ENCODE data around the gene MZT2A. TPM values are rescaled to one million over a fixed set of nuclear protein-coding genes. Genes with fewer than 3 reads are reported as not detected.
A peak's percentile ranks its signal among the peaks of the same experiment; 100 is the strongest.
"Not testable (repeated sequence)": the region's sequence is repeated elsewhere in the genome, so short reads cannot be mapped to it uniquely, and the experiment has no call there.

MZT2A gene
- total RNA-seq, 1 donor from 2014 or later, result 156 TPM

GRCh38 chr2:131492418-131493198 lies 411 bp upstream of the MZT2A start:
- DNase-seq (ENCODE audit: low read depth in 2 of 2), result peak; percentile 93 to 96

- DNase-seq (ENCODE audit: low read depth in 2 of 2), result not testable (repeated sequence)
Observed at GRCh38 chr2:131491469-131491836, 744 bp downstream of the MZT2A start.

DNA sequence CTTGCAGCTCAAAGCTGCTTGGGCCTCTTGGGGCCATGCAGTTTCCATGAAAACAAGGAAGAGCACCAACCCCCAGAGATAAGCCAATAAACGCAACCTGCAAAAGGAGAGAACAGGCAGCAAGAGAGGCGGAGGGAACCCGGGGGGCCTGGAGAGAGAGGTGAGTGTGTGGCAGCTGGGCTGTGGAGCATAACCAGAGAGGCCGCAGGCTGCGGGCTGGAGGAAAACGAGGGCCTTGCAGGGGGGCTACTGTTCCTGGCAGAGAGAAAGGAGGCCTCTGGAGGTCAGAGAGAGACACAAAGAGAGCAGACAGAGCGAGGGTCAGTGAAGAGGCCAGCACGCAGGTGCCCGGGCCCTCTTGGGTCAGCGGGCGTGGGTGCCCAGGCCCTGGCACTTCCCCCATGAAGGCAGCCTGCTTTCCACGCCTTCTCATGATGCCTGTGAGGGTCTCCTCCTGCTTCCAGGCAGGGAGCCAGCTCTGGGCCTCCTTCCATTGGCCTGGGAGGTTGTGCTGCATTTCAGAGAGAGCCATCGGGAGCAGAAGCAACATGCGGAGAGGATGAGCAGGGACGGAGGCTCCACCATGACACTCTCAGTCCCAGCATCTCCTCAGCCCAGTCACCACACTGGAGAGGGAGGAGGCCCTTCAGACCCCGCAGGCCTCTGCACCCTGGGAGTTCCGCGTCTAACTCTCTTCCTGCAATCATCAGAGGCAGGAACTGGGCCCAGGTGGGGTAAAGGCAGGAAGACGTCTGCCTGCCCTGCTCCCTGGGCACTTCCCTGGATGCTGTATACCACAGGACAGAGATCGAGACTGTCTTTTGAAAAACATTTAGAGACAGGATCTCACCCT lies 1.4 kb downstream of the MZT2A start:
- peak in 1 of 2 donors; percentile 24 for DNase-seq (ENCODE audit: low read depth in 2 of 2)

- no peak for DNase-seq (ENCODE audit: low read depth in 2 of 2)
Observed at GRCh38 chr2:131488306-131489205, 3.6 kb downstream of the MZT2A start.

DNA sequence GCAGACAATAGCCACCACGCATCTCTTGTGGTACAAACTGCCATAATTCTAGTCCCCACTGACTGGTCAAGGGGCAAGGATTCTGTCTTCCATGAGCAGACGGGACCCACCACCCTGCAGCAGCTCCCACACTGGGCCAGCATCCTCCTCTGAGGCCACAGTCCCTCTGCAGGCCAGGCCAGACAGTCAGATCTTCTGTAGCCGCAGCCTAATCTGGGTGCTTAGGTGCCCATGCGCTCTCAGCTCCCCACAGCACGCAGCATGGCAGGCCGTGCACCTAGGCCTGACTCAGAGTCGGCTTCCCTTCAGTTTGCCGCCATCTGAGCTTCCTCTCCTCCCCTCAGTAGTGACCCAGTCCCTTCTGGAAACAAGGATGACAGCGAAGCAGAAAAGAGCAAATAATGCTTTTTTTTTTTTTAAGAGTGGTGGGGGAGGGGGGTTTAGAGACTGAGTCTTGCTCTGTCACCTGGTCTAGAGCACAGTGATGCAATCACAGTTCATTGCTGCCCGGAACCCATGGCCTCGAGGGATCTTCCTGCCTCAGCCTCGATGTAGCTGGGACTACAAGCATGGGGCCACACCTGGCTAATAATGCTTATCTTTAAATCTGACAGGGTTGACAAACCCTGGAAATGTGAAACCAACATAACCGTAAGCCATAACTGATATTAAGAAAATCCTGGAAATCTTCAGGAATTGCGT lies 5.8 kb downstream of the MZT2A start:
- not testable (repeated sequence) for DNase-seq (ENCODE audit: low read depth in 2 of 2)

DNA sequence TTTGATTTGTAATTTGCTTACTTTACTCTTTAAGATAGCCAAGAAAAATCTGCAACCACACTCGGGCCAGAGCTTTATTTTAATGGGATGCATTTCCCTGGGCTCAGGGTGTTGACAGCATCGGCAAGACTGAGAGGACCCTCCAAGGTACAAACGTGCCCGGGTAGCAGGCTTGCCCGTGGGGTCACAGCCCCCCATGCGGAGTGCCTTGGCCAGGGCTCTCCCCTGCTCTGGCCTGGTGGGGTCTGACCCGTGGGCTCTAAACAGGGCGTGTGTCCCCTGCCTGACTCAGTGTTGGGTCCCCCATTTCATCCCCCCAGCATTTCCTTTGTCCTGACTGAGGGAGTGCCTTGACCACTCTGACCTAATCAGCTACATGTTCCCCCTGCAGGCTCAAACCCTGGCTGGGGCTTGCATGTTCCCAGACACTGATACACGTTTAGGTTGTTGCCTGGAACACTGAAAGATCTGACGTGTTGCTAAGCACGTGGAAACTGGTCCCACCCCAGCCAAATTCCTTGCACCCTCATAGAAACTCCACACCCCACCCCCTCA lies 7.2 kb downstream of the MZT2A start:
- DNase-seq (ENCODE audit: low read depth in 2 of 2), result not testable (repeated sequence)

DNA sequence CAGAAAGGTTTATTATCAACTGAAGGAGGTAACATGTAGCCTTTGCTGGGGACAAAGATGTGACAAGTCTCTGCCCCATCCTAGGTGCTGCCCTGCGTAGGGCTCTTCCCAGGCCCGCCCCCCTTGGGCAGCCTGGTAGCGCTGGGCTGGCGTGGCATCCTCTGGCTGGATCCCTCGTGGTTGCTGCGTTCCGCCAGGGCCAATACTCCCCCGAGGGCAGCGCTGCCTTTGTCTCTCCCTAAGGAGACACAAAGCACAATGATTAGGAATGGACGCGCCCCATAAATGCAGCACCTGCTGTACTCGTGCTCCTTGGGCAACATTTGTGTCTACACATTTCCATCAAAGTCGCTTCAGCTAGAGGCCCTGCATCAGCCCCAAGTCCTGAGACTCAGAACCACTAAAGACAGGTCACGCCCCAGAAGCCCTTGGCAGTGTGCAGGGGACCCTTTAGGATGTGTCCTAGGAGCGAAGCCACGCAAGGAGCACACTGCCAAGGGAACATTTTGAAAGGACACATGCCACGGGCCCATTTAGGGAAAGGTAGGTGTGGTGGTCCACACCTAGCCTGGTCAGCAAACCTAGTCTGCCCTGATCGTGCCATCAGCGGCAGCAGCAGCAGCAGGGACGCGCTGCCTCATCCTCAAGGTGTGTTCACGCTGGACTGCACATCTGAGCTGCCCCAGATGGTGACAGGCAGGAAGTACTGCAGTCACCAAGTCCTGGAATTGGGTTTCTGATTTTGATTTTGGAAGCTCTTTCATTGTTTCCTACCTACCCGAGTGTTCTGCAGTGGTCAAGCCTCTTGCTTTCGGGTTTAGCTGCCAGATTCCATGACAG lies 8.0 kb downstream of the MZT2A start:
- DNase-seq (ENCODE audit: low read depth in 2 of 2), result not testable (repeated sequence)

DNA sequence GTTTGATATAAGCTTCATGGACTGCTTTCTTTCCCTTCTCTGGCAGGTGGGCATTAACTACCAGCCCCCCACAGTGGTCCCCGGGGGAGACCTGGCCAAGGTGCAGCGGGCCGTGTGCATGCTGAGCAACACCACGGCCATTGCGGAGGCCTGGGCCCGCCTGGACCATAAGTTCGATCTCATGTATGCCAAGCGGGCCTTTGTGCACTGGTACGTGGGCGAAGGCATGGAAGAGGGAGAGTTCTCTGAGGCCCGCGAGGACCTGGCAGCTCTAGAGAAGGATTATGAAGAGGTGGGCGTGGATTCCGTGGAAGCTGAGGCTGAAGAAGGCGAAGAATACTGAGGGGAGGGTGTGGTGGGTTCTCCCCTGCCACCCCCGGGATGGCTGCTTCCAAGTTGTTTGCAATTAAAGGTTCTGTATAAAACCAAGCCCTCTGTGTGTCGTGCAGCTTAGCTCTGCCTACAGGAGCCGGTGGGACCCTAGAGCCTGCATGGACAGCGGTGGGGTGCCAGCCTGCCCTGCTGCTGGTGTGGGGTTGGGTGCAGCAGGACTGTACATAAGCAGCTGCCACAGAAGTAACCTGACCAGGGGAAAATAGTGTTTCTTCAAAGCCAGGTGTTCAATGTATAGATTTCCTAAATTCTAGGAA lies 9.6 kb downstream of the MZT2A start:
- not testable (repeated sequence) for DNase-seq (ENCODE audit: low read depth in 2 of 2)

DNA sequence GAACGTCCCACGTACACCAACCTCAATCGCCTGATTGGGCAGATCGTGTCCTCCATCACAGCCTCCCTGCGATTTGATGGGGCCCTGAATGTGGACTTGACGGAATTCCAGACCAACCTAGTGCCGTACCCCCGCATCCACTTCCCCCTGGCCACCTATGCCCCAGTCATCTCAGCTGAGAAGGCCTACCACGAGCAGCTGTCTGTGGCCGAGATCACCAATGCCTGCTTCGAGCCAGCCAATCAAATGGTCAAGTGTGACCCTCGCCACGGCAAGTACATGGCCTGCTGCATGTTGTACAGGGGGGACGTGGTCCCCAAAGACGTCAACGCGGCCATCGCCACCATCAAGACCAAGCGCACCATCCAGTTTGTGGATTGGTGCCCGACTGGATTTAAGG lies 11.8 kb downstream of the MZT2A start:
- DNase-seq (ENCODE audit: low read depth in 2 of 2), result not testable (repeated sequence)

DNA sequence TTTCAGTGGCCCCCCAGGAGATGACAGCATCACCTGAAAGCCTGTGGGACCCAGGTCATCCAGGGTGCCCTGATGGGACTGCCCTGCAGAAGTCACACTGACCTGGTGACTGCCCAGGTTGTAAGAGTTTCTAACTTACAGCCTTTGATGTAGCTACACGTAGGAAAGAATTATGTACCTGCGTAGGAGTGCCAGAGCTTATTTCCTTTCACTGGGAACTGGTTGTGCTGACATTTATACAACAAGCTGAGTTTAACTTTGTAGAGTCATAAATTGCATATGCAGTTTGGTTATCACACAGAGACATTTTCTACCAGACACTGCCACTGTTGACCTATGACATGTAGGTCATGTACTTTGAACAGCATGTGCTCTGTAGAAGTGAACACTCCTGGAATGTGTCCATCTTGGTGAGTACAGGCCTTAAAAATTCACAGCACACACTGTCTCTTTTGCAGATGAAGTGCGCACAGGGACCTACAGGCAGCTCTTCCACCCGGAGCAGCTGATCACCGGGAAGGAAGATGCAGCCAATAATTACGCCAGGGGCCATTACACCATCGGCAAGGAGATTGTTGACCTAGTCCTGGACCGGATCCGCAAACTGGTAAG lies 13.2 kb downstream of the MZT2A start:
- not testable (repeated sequence) for DNase-seq (ENCODE audit: low read depth in 2 of 2)

GRCh38 chr2:131478074-131478849 lies 13.9 kb downstream of the MZT2A start:
- DNase-seq (ENCODE audit: low read depth in 2 of 2), result not testable (repeated sequence)

GRCh38 chr2:131477227-131477626 lies 15.0 kb downstream of the MZT2A start:
- not testable (repeated sequence) for DNase-seq (ENCODE audit: low read depth in 2 of 2)

GRCh38 chr2:131476363-131476762 lies 15.8 kb downstream of the MZT2A start:
- not testable (repeated sequence) for DNase-seq (ENCODE audit: low read depth in 2 of 2)

- DNase-seq (ENCODE audit: low read depth in 2 of 2), result no peak
Observed at GRCh38 chr2:131475831-131476230, 16.4 kb downstream of the MZT2A start, which contains the start of gene TUBA3D. TSS of gene TUBA3D (plus strand) at chr2:131476119. CDS start at chr2:131476200, 81 bp downstream.

DNA sequence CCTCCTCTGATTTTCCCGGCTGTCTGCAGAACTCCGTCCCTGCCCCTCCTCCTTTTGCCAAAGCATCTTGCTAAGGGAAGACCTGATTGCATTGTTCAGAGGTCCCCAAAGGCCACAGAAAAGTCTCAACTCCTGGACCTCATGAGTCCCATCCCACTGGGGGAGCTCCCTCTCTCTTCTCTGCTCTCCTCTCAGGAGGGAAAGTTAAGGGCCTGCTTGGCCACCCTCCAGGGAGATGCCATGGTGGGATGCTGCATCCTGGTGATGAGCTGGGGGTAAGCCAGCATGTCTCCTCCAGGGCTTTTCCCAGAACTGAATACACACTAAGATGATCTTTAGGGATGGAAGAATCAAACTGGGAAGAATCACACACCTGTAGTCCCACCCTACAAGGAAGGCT lies 18.9 kb downstream of the MZT2A start:
- not testable (repeated sequence) for DNase-seq (ENCODE audit: low read depth in 2 of 2)

GRCh38 chr2:131471624-131472023 lies 20.6 kb downstream of the MZT2A start:
- DNase-seq (ENCODE audit: low read depth in 2 of 2), result not testable (repeated sequence)

GRCh38 chr2:131470944-131471343 lies 21.3 kb downstream of the MZT2A start:
- DNase-seq (ENCODE audit: low read depth in 2 of 2), result not testable (repeated sequence)

DNA sequence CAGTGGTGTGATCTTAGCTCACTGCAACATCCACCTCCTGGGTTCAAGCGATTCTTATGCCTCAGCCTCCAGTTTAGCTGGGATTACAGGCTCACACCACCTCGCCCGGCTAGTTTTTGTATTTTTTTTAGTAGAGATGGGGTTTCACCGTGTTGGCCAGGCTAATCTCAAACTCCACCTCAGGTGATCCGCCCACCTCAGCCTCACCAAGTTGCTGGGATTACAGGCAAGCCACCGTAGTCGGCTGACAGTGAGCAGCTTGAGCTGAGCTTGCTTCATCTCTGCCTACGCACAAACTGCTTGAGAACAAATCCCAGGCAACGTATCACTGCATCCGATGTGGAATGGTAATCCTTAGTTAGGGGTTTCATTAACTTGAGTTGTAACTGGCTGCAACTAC lies 24.5 kb downstream of the MZT2A start:
- DNase-seq (ENCODE audit: low read depth in 2 of 2), result not testable (repeated sequence)

Data from lung microvascular endothelial cell (primary cell).